Tibial nerve (tissue), 4 donors: ENCODE measurements around the gene ZNF324.

Source experiments
- EP300 ChIP-seq, 2 donors: sonication (generic); formaldehyde crosslinking; IDR thresholded peaks; one replicate each; pipeline ENCODE4 v1.6.1; 2017; ENCODE audit warnings: antibody characterized with exemption in 2 of 2, mild to moderate bottlenecking in 1 of 2
- TF ChIP-seq, protein P1 (sequence below), 5 experiments: fragments of 200-600 bp in 3 of 5; fragments of 450-650 bp in 2 of 5; sonication (generic) in 3 of 5; IDR thresholded peaks; one replicate each; pipeline ENCODE4 v1.5.1; 2016 to 2019; ENCODE audit warnings: antibody characterized with exemption in 5 of 5, mild to moderate bottlenecking in 3 of 5, moderate library complexity in 2 of 5

DNA sequence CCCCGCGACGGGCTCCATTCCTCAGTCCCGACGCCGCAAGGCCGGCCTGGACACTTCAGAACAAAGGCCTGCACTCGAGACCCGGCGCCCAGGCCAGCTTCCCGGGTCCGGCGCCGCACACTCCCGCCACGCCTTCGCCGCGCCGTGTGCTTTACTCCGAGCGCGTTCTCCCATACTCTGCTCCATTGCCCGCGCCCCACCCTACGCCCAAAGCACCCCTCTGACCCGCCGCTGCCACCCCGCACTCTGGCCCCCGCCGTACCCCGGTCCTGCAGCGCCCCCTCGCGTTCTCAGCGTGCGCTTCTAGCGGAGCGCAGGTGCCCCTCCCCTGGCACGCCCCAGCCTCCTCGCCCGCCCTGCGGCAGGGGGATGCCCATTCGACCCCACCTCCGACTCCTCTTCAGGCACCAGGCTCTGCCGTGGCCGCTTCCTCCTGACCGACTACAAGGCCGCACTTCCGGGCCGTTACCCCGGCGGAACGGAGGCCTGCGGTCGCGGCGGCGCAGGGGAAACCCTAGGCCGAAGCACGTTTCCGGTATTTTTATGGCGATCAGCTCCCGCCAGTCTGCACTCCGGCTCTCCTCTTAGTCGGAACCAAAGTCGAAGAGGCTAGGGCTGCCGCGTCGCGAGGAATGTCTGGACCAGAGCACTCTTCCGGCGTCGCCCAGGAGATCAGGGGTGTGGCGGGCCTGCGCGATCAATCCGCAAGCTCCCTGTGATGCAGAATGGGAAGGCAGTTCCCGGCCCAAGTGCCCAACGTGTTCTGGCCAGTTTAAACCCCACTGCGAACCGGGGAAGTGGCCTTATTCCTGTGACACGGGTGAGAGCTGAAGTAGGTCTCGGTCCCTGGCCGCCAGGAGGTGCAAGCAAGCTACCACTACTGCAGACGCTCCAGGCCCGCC lies 52.7 kb downstream of the ZNF324 start, which contains the start of gene ZBTB45:
- TF ChIP-seq, protein P1, sequence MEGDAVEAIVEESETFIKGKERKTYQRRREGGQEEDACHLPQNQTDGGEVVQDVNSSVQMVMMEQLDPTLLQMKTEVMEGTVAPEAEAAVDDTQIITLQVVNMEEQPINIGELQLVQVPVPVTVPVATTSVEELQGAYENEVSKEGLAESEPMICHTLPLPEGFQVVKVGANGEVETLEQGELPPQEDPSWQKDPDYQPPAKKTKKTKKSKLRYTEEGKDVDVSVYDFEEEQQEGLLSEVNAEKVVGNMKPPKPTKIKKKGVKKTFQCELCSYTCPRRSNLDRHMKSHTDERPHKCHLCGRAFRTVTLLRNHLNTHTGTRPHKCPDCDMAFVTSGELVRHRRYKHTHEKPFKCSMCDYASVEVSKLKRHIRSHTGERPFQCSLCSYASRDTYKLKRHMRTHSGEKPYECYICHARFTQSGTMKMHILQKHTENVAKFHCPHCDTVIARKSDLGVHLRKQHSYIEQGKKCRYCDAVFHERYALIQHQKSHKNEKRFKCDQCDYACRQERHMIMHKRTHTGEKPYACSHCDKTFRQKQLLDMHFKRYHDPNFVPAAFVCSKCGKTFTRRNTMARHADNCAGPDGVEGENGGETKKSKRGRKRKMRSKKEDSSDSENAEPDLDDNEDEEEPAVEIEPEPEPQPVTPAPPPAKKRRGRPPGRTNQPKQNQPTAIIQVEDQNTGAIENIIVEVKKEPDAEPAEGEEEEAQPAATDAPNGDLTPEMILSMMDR (IDR thresholded peaks at IDR 0.05) = peak; percentile 68 to 97 (median 81)
- peak; percentile 90 to 96 for TF ChIP-seq EP300 (IDR thresholded peaks at IDR 0.05)
